H9 (cell line): ENCODE measurements around the gene C20orf144. TPM values are rescaled to one million over a fixed set of nuclear protein-coding genes. Genes with fewer than 3 reads are reported as not detected.

Source experiments
- DNase-seq: peaks from one replicate; pipeline ENCODE4 v3.0.0-alpha.2; 2017
- H2AFZ ChIP-seq: one replicate; pipeline ENCODE4 v1.6.1; 2013; ENCODE audit warnings: mild to moderate bottlenecking, low read length, control low read depth, moderate library complexity
- H2AK5ac ChIP-seq: 2 replicates; pipeline ENCODE4 v1.6.1; 2013; ENCODE audit warnings: low read length, control low read depth, mixed read lengths; ENCODE audit not compliant: insufficient read length
- H2BK120ac ChIP-seq: one replicate; pipeline ENCODE4 v1.6.1; 2013; ENCODE audit warnings: low read depth, mild to moderate bottlenecking, low read length, control low read depth, inconsistent platforms; ENCODE audit not compliant: poor library complexity, severe bottlenecking
- H2BK12ac ChIP-seq: 2 replicates; pipeline ENCODE4 v1.6.1; 2013; ENCODE audit warnings: low read length, control low read depth, mixed read lengths, low read depth; ENCODE audit not compliant: insufficient read length
- H2BK15ac ChIP-seq: 2 replicates; pipeline ENCODE4 v1.6.1; 2013; ENCODE audit warnings: low read depth, low read length, control low read depth
- H2BK20ac ChIP-seq: one replicate; pipeline ENCODE4 v1.6.1; 2013; ENCODE audit warnings: low read depth, mild to moderate bottlenecking, low read length, control low read depth, inconsistent platforms; ENCODE audit not compliant: poor library complexity, severe bottlenecking
- H2BK5ac ChIP-seq: 2 replicates; pipeline ENCODE4 v1.6.1; 2013; ENCODE audit warnings: low read length, control low read depth, mixed read lengths; ENCODE audit not compliant: insufficient read length
- H3K14ac ChIP-seq: 2 replicates; pipeline ENCODE4 v1.6.1; 2013; ENCODE audit warnings: low read length, control low read depth; ENCODE audit not compliant: insufficient read depth
- H3K18ac ChIP-seq: 2 replicates; pipeline ENCODE4 v1.6.1; 2013; ENCODE audit warnings: low read depth, mild to moderate bottlenecking, mixed read lengths, low read length, control low read depth; ENCODE audit not compliant: insufficient read length
- H3K23ac ChIP-seq: 2 replicates; pipeline ENCODE4 v1.6.1; 2013; ENCODE audit warnings: low read length, control low read depth, mixed read lengths, low read depth; ENCODE audit not compliant: insufficient read length
- H3K23me2 ChIP-seq: 2 replicates; pipeline ENCODE4 v1.6.1; 2013; ENCODE audit warnings: low read depth, mild to moderate bottlenecking, mixed read lengths, low read length, control low read depth; ENCODE audit not compliant: insufficient read length, poor library complexity, severe bottlenecking
- H3K27ac ChIP-seq: 2 replicates; pipeline ENCODE4 v1.5.1; 2013; ENCODE audit warnings: low read length, control low read depth, mixed read lengths, low read depth; ENCODE audit not compliant: insufficient read length
- H3K27me3 ChIP-seq: 2 replicates; pipeline ENCODE4 v1.6.1; 2013; ENCODE audit warnings: low read length, control low read depth, inconsistent platforms; ENCODE audit not compliant: insufficient read depth
- H3K4ac ChIP-seq: 2 replicates; pipeline ENCODE4 v1.6.1; 2013; ENCODE audit warnings: low read depth, mild to moderate bottlenecking, control low read depth, inconsistent platforms, low read length, moderate library complexity
- H3K4me1 ChIP-seq: 2 replicates; pipeline ENCODE4 v1.6.1; 2013; ENCODE audit warnings: low read length, control low read depth, inconsistent platforms; ENCODE audit not compliant: insufficient read depth
- H3K4me2 ChIP-seq: 2 replicates; pipeline ENCODE4 v1.6.1; 2013; ENCODE audit warnings: low read length, control low read depth, mixed read lengths; ENCODE audit not compliant: insufficient read length, insufficient read depth
- H3K56ac ChIP-seq: 2 replicates; pipeline ENCODE4 v1.6.1; 2013; ENCODE audit warnings: low read depth, mild to moderate bottlenecking, mixed read lengths, low read length, control low read depth; ENCODE audit not compliant: insufficient read length
- H3K79me1 ChIP-seq: 2 replicates; pipeline ENCODE4 v1.6.1; 2013; ENCODE audit warnings: low read depth, mild to moderate bottlenecking, moderate library complexity, low read length, control low read depth, inconsistent platforms; ENCODE audit not compliant: insufficient read depth, poor library complexity, severe bottlenecking
- H3K79me2 ChIP-seq: 2 replicates; pipeline ENCODE4 v1.6.1; 2013; ENCODE audit warnings: low read length, control low read depth, inconsistent platforms; ENCODE audit not compliant: insufficient read depth
- H3K9ac ChIP-seq: 2 replicates; pipeline ENCODE4 v1.6.1; 2013; ENCODE audit warnings: low read length, control low read depth, mixed read lengths; ENCODE audit not compliant: insufficient read length; ENCODE audit errors: extremely low read depth
- H3K9me3 ChIP-seq: one replicate; pipeline ENCODE4 v1.6.1; 2013; ENCODE audit warnings: low read depth, low read length, inconsistent platforms; ENCODE audit not compliant: control insufficient read depth
- H3T11ph ChIP-seq: one replicate; pipeline ENCODE4 v1.6.1; 2013; ENCODE audit warnings: mild to moderate bottlenecking, low read length, control low read depth, inconsistent platforms
- H4K20me1 ChIP-seq: one replicate; pipeline ENCODE4 v1.6.1; 2013; ENCODE audit not compliant: control insufficient read depth, insufficient read length, insufficient read depth
- H4K5ac ChIP-seq: 2 replicates; pipeline ENCODE4 v1.6.1; 2013; ENCODE audit warnings: low read depth, mild to moderate bottlenecking, mixed read lengths, low read length, control low read depth; ENCODE audit not compliant: insufficient read length
- H4K8ac ChIP-seq: replicated peaks from 2 replicates; pipeline ENCODE4 v1.6.1; 2013; ENCODE audit warnings: low read length, control low read depth, mixed read lengths, low read depth; ENCODE audit not compliant: insufficient read length
- H4K91ac ChIP-seq: 2 replicates; pipeline ENCODE4 v1.6.1; 2013; ENCODE audit warnings: low read depth, mild to moderate bottlenecking, moderate library complexity, mixed read lengths, low read length, control low read depth; ENCODE audit not compliant: insufficient read length
- H3K27ac Mint-ChIP-seq, 3 experiments: 2 replicates in 2 of 3; 3 replicates in 1 of 3; pipeline ENCODE4 v1.8.0; 2020 to 2021; ENCODE audit warnings: mixed read lengths in 3 of 3, mild to moderate bottlenecking in 1 of 3, moderate library complexity in 1 of 3
- H3K27me3 Mint-ChIP-seq: 2 replicates; pipeline ENCODE4 v1.8.0; 2021; ENCODE audit warnings: low read depth, mild to moderate bottlenecking, moderate library complexity, mixed read lengths
- H3K36me3 Mint-ChIP-seq, 3 experiments: 2 replicates in 2 of 3; 3 replicates in 1 of 3; pipeline ENCODE4 v1.8.0; 2020 to 2021; ENCODE audit warnings: low read depth in 3 of 3, mixed read lengths in 3 of 3; ENCODE audit not compliant: insufficient read depth in 1 of 3
- H3K4me1 Mint-ChIP-seq, 2 experiments: 2 replicates each; pipeline ENCODE4 v1.8.0; 2020; ENCODE audit warnings: mixed read lengths in 2 of 2
- H3K4me3 Mint-ChIP-seq, 2 experiments: 2 replicates in 1 of 2; 3 replicates in 1 of 2; pipeline ENCODE4 v1.8.0; 2020 to 2021; ENCODE audit warnings: mild to moderate bottlenecking in 2 of 2, mixed read lengths in 2 of 2, moderate library complexity in 1 of 2
- H3K9me3 Mint-ChIP-seq, 2 experiments: 2 replicates in 1 of 2; 3 replicates in 1 of 2; pipeline ENCODE4 v1.8.0; 2020; ENCODE audit warnings: mild to moderate bottlenecking in 2 of 2, mixed read lengths in 2 of 2, moderate library complexity in 1 of 2
- WGBS: extraction: QIAGEN DNeasy Blood & Tissue Kit; methylation state at CpG from one replicate; pipeline ENCODE4 v1.1.7; 2013; ENCODE audit warnings: missing lambda C conversion rate, low lambda C conversion rate, mixed read lengths; ENCODE audit not compliant: insufficient read length; ENCODE audit errors: extremely low coverage; 5-methylcytosine and 5-hydroxymethylcytosine counted together
- total RNA-seq: library from RNA; stranded (reverse); gene quantifications from 2 replicates; pipeline ENCODE4 v1.2.1, GENCODE V29; 2021
- TF ChIP-seq, protein P1 (sequence below): fragments of 200-600 bp; sonication (generic); conservative IDR thresholded peaks from 3 replicates; pipeline ENCODE4 v1.8.0; 2021; ENCODE audit warnings: antibody characterized with exemption, mild to moderate bottlenecking

Gene C20orf144
- total RNA-seq, 1 experiment from 2014 or later: 0.26 TPM

DNA sequence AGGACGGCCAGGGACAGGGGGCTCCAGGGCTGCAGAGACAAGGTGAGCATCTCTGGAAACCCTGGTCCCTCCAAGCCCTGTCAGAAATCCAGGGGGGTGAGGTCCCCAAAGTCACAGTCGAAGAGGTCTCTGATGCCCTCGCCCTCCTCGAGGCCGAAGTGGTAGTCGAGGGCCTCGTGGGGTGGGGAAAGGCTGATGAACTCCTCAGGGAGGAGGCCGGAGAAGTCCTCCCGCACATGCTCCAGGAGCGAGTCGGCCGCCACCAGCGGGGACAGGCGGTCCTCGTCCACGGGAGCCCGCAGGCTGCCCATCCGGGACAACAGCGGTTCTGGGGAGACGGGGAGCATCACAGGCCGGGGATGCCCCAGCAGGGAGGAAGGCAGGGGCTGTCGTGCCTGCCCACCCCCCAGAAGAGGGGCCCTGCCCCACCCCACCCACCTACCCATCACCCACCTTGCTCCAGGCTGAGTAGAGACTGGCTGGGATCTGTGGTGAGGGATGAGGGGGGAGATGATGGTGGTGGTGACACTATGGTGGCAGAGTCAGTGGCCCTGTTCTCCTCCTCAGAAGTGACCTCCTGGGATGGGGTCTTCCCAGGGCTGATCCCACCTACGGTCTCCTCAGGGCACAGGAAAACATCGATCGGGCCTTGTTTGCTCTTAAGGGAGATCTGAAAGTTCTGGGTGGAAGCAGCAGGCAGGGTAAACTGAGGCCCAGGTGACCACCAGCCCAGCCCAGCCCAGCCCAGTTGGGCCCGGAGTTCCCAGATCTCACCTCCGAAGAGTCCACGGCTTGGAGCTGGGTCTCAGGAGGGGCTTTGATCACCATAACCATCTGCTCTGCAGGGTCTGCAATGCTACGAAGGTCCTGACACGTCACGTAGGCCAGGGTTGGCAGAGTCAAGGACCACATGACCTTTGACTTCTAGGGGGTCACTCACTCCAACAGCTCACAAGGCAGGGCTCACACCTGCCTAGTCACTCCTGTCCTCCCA is 14.8 kb downstream of the C20orf144 start:
- H3K4me1 Mint-ChIP-seq: peaks cover 29 to 30% of the 10 kb centered on the region in 2 experiments

More for the DNA sequence above, 14.8 kb downstream of the C20orf144 start:
- Histone ChIP-seq H4K91ac (no peak overlapping the region), H3K23ac (no peak overlapping the region), H3K4ac (no peak overlapping the region), H3K27ac (no peak overlapping the region), H2BK5ac (no peak overlapping the region), H3K9ac (no peak overlapping the region), H3K4me2 (no peak overlapping the region), H2BK12ac (no peak overlapping the region), H2AFZ (no peak overlapping the region), H3K79me2 (no peaks in the 10 kb centered on the region; the same call in 1 of the 2 replicates), H2BK20ac (no peak overlapping the region), H4K8ac (no peak overlapping the region), H3K56ac (no peak overlapping the region), H3K23me2 (peaks cover 21% of the 10 kb centered on the region), H2AK5ac (no peak overlapping the region), H3K18ac (no peak overlapping the region), H3K27me3 (no peaks in the 10 kb centered on the region), H3K14ac (no peak overlapping the region), H3K9me3 (no peaks in the 10 kb centered on the region), H2BK15ac (no peak overlapping the region), H4K20me1 (no peaks in the 10 kb centered on the region), H3K79me1 (no peaks in the 10 kb centered on the region), H3K4me1 (peaks cover 4% of the 10 kb centered on the region; the same call in 1 of the 2 replicates), H4K5ac (no peak overlapping the region), H3T11ph (no peak overlapping the region), H2BK120ac (no peak overlapping the region)
- DNase-seq: no peak
- H3K27me3 Mint-ChIP-seq: peaks cover 2% of the 10 kb centered on the region
- no CpG with 5 or more reads among the region's 31 CpGs for WGBS
- H3K36me3 Mint-ChIP-seq: peaks cover 31 to 57% (median 38%) of the 10 kb centered on the region in 3 experiments; a peak in 6 of 7 replicates
- TF ChIP-seq, protein P1, sequence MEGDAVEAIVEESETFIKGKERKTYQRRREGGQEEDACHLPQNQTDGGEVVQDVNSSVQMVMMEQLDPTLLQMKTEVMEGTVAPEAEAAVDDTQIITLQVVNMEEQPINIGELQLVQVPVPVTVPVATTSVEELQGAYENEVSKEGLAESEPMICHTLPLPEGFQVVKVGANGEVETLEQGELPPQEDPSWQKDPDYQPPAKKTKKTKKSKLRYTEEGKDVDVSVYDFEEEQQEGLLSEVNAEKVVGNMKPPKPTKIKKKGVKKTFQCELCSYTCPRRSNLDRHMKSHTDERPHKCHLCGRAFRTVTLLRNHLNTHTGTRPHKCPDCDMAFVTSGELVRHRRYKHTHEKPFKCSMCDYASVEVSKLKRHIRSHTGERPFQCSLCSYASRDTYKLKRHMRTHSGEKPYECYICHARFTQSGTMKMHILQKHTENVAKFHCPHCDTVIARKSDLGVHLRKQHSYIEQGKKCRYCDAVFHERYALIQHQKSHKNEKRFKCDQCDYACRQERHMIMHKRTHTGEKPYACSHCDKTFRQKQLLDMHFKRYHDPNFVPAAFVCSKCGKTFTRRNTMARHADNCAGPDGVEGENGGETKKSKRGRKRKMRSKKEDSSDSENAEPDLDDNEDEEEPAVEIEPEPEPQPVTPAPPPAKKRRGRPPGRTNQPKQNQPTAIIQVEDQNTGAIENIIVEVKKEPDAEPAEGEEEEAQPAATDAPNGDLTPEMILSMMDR: no peak
- H3K4me3 Mint-ChIP-seq: no peak overlapping the region
- H3K27ac Mint-ChIP-seq: peak overlapping the region in 1 of 3 experiments; percentile 11; a peak in 2 of 7 replicates
- no peaks in the 10 kb centered on the region; a peak in 1 of 5 replicates for H3K9me3 Mint-ChIP-seq
